Caco-2 (cell line): ENCODE measurements around the gene MRGPRE. TPM values are rescaled to one million over a fixed set of nuclear protein-coding genes. Genes with fewer than 3 reads are reported as not detected.
A peak's percentile ranks its signal among the peaks of the same experiment; 100 is the strongest.

Source experiments
- BruUV-seq: library from RNA; stranded (reverse); fragments of 400-500 nt; replicated peaks from 2 replicates; lab custom pipeline; 2021; lab: Mats Ljungman, UMichigan
- CTCF ChIA-PET: fragments of 300-600 bp; sonication (Branson Sonifier 250); formaldehyde crosslinking; loops from one replicate; lab custom pipeline; 2022; ENCODE audit warnings: antibody characterized with exemption; lab: Charles Lee
- POLR2A ChIA-PET: fragments of 300-600 bp; sonication (Branson Sonifier 250); formaldehyde crosslinking; loops from one replicate; lab custom pipeline; 2022; ENCODE audit warnings: antibody characterized with exemption; lab: Charles Lee
- DNase-seq, 2 experiments: peaks; one replicate each; pipeline versions ENCODE4 v3.0.0 to v3.0.0-alpha.2; 2020 to 2022
- H3K27me3 ChIP-seq: replicated peaks from 2 replicates; pipeline ENCODE4 v1.6.0; 2011; ENCODE audit warnings: low read length; ENCODE audit not compliant: control insufficient read depth, insufficient read depth
- H3K36me3 ChIP-seq: 2 replicates; pipeline ENCODE4 v1.5.1; 2011; ENCODE audit warnings: low read length; ENCODE audit not compliant: control insufficient read depth, insufficient read depth
- H3K4me1 ChIP-seq: fragments of 250-450 bp; sonication (Bioruptor Pico); 2 replicates; pipeline ENCODE4 v1.5.1; 2020; ENCODE audit warnings: mild to moderate bottlenecking
- H3K4me3 ChIP-seq: 2 replicates; pipeline ENCODE4 v1.5.1; 2011; ENCODE audit warnings: low read depth, mild to moderate bottlenecking, control low read depth, low read length
- H3K9me3 ChIP-seq: fragments of 250-450 bp; sonication (Bioruptor Pico); 2 replicates; pipeline ENCODE4 v1.5.1; 2020; ENCODE audit warnings: mild to moderate bottlenecking, moderate library complexity
- H3K27ac Mint-ChIP-seq: one replicate; pipeline ENCODE4 v1.8.0; 2022; ENCODE audit warnings: mixed read lengths; ENCODE audit not compliant: unreplicated experiment
- H3K27me3 Mint-ChIP-seq: one replicate; pipeline ENCODE4 v1.8.0; 2022; ENCODE audit warnings: mixed read lengths; ENCODE audit not compliant: insufficient read depth, unreplicated experiment
- H3K36me3 Mint-ChIP-seq: one replicate; pipeline ENCODE4 v1.8.0; 2022; ENCODE audit warnings: mild to moderate bottlenecking, mixed read lengths; ENCODE audit not compliant: insufficient read depth, unreplicated experiment
- H3K4me1 Mint-ChIP-seq: one replicate; pipeline ENCODE4 v1.8.0; 2022; ENCODE audit warnings: low read depth, mixed read lengths; ENCODE audit not compliant: unreplicated experiment
- H3K4me3 Mint-ChIP-seq: one replicate; pipeline ENCODE4 v1.8.0; 2022; ENCODE audit warnings: mild to moderate bottlenecking, moderate library complexity, mixed read lengths; ENCODE audit not compliant: unreplicated experiment
- H3K9me3 Mint-ChIP-seq: one replicate; pipeline ENCODE4 v1.8.0; 2022; ENCODE audit warnings: mixed read lengths; ENCODE audit not compliant: unreplicated experiment
- intact Hi-C: fragments of 100-400 bp; cut with micrococcal nuclease; formaldehyde crosslinking; loops from one replicate; pipeline ENCODE4 v1.10.0; 2022; ENCODE audit not compliant: unreplicated experiment
- total RNA-seq: library from RNA; stranded (reverse); gene quantifications from 2 replicates; pipeline ENCODE4 v1.2.3, GENCODE V29; 2022
- TF ChIP-seq, protein P1 (sequence below), 2 experiments: fragments of 200-600 bp in 1 of 2; IDR thresholded peaks; 1 replicate in 1 of 2; 2 replicates in 1 of 2; pipeline versions ENCODE4 v1.5.1 to v1.8.0; 2011 to 2022; ENCODE audit warnings: antibody characterized with exemption in 1 of 2, control low read depth in 1 of 2, inconsistent platforms in 1 of 2, low read depth in 1 of 2, low read length in 1 of 2, mild to moderate bottlenecking in 1 of 2, moderate library complexity in 1 of 2; ENCODE audit not compliant: insufficient read depth in 1 of 2, severe bottlenecking in 1 of 2, unreplicated experiment in 1 of 2

MRGPRE gene
- total RNA-seq, 1 experiment from 2014 or later = not detected

DNA sequence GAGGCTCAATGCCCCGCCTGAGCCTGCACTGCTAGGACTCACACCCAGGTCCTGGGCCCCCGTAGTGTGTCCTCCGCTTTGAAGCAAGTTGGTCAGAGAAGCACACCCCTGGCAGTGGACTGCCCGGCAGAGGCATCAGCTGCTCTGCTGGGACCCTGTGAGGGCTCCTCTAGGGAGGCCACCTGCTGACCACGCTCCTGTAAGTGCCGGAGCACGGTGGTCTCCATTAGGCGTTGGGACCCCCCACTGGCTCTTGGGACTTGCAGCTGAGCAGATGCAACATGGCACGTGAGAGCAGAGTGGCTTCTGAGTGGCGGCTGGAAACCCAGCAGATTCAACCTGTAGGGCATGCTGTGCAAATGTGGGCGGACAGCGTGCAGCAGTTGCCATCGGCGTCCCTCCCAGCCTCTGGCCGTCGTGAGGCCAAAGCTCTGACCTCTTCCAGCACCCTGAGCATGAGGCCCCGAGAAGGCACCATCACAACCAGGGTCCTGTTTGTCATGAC, 30.5 kb downstream of the MRGPRE start:
- H3K36me3 ChIP-seq = no peaks in the 10 kb centered on the region
- no peak overlapping the region for H3K4me3 ChIP-seq
- ChIA-PET POLR2A (no interaction called here), CTCF (no interaction called here)
- TF ChIP-seq, protein P1, sequence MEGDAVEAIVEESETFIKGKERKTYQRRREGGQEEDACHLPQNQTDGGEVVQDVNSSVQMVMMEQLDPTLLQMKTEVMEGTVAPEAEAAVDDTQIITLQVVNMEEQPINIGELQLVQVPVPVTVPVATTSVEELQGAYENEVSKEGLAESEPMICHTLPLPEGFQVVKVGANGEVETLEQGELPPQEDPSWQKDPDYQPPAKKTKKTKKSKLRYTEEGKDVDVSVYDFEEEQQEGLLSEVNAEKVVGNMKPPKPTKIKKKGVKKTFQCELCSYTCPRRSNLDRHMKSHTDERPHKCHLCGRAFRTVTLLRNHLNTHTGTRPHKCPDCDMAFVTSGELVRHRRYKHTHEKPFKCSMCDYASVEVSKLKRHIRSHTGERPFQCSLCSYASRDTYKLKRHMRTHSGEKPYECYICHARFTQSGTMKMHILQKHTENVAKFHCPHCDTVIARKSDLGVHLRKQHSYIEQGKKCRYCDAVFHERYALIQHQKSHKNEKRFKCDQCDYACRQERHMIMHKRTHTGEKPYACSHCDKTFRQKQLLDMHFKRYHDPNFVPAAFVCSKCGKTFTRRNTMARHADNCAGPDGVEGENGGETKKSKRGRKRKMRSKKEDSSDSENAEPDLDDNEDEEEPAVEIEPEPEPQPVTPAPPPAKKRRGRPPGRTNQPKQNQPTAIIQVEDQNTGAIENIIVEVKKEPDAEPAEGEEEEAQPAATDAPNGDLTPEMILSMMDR (IDR thresholded peaks at IDR 0.05; ENCODE audit: insufficient read depth in 1 of 2, low read depth in 1 of 2, low read length in 1 of 2, severe bottlenecking in 1 of 2, unreplicated experiment in 1 of 2) = no peak
- intact Hi-C loops = no loop called here
- H3K9me3 Mint-ChIP-seq = no peaks in the 10 kb centered on the region
- no peak overlapping the region for H3K4me3 Mint-ChIP-seq
- no peak overlapping the region for H3K27ac Mint-ChIP-seq
- DNase-seq = peak in 1 of 2 experiments; percentile 31
- H3K4me1 Mint-ChIP-seq = no peaks in the 10 kb centered on the region
- H3K9me3 ChIP-seq = no peaks in the 10 kb centered on the region
- peaks cover 3% of the 10 kb centered on the region for H3K27me3 Mint-ChIP-seq
- H3K36me3 Mint-ChIP-seq = no peaks in the 10 kb centered on the region
- no TSS peak for BruUV-seq
- H3K27me3 ChIP-seq = peaks cover 2% of the 10 kb centered on the region
- no peaks in the 10 kb centered on the region for H3K4me1 ChIP-seq

DNA sequence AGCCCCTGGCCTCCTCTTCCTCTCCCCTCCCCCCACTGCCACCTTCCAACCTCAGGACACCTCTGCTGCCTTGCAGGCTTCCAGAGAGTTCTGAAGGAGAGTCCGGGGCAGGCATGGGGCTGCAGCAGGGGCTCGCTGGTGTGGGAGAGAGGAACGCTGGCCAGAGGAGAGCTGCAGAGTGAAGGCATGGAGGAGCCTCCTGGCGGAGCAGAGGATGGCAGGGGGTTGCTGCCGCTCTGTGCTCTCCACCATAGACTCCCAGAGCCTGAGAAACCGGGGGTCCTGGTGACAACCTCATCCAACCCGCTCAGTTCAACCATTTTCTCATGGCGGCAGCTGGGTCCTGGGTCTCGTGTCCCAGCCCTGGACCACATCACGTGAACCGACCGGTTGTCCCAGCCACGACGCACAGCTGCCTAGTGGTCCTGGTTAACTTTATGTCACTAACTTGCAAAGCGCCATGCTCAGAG, 31.1 kb downstream of the MRGPRE start:
- Mint-ChIP-seq H3K27ac (no peak overlapping the region), H3K4me3 (no peak overlapping the region), H3K4me1 (no peaks in the 10 kb centered on the region), H3K27me3 (peaks cover 3% of the 10 kb centered on the region), H3K36me3 (no peaks in the 10 kb centered on the region), H3K9me3 (no peaks in the 10 kb centered on the region)
- H3K9me3 ChIP-seq = no peaks in the 10 kb centered on the region
- H3K36me3 ChIP-seq = no peaks in the 10 kb centered on the region
- H3K27me3 ChIP-seq = peaks cover 2% of the 10 kb centered on the region
- no TSS peak for BruUV-seq
- intact Hi-C loops = no loop called here
- no peak for DNase-seq
- TF ChIP-seq, protein P1 (IDR thresholded peaks at IDR 0.05; ENCODE audit: insufficient read depth in 1 of 2, low read depth in 1 of 2, low read length in 1 of 2, severe bottlenecking in 1 of 2, unreplicated experiment in 1 of 2) = no peak
- ChIA-PET POLR2A (no interaction called here), CTCF (no interaction called here)
- H3K4me3 ChIP-seq = no peak overlapping the region
- no peaks in the 10 kb centered on the region for H3K4me1 ChIP-seq

DNA sequence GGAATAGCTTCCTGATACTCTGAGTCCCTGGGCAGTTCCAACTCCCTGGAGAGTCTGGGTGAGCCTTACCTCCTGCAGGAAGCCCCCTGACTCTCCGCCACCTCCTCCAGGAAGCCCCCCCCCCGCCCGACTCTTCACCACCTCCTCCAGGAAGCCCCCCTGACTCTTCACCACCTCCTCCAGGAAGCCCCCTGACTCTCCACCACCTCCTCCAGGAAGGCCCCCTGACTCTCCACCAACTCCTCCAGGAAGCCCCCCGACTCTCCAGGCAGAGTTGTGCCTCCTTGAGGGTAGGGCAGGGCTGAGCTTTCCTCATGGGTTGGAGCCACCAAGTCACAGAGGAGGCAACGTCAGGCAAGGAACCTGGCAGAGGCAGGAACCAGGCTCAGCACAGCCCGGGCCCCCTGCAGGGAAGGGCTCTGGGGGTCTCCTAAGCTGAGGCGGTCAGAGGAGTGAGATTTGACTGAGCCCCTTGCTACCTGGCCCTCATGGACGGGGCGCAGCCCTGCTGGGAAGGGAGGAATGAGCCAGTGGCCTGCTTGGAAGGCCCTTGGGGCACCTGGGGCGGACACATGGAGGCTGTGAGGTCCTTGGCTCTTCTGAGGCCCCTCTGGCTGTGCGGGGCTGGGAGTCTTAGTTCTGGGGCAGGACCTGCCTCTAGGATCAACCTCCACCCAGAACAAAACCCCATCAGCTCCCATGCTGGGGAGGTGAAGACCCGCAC, 31.7 kb downstream of the MRGPRE start:
- Mint-ChIP-seq H3K36me3 (no peaks in the 10 kb centered on the region), H3K4me1 (no peaks in the 10 kb centered on the region), H3K27ac (no peak overlapping the region), H3K9me3 (no peaks in the 10 kb centered on the region), H3K27me3 (peaks cover 3% of the 10 kb centered on the region), H3K4me3 (no peak overlapping the region)
- BruUV-seq = no TSS peak
- no peaks in the 10 kb centered on the region for H3K4me1 ChIP-seq
- no peaks in the 10 kb centered on the region for H3K36me3 ChIP-seq
- CTCF ChIA-PET = no interaction called here
- H3K4me3 ChIP-seq = no peak overlapping the region
- intact Hi-C loops = no loop called here
- TF ChIP-seq, protein P1 (IDR thresholded peaks at IDR 0.05; ENCODE audit: insufficient read depth in 1 of 2, low read depth in 1 of 2, low read length in 1 of 2, severe bottlenecking in 1 of 2, unreplicated experiment in 1 of 2) = no peak
- POLR2A ChIA-PET = no interaction called here
- H3K9me3 ChIP-seq = no peaks in the 10 kb centered on the region
- H3K27me3 ChIP-seq = peaks cover 2% of the 10 kb centered on the region
- peak in 1 of 2 experiments; percentile 37 for DNase-seq
